ENCODE data around the gene CPVL.

Gene CPVL

GRCh38 chr7:28956608-28957063 lies 189.7 kb downstream of the CPVL start:
- peak in 1 of 2 donors; percentile 68 for DNase-seq
- intact Hi-C loops (cut with DNase I; ENCODE audit: low total_unique reads): no loop called here
- peak in 1 of 2 experiments; percentile 46 for TF ChIP-seq CTCF (IDR thresholded peaks at IDR 0.05)
- Histone ChIP-seq H3K27ac (no peak overlapping the region), H3K4me3 (peak overlapping the region; percentile 45 to 58), H3K4me1 (peaks cover 0 to 39% (median 31%) of the 10 kb centered on the region in 4 donors), H3K36me3 (no peaks in the 10 kb centered on the region), H3K9me3 (no peaks in the 10 kb centered on the region), H3K27me3 (peaks cover 3 to 37% of the 10 kb centered on the region in 2 donors)

- intact Hi-C loops (cut with DNase I; ENCODE audit: low total_unique reads): no loop called here
- Histone ChIP-seq H3K36me3 (no peaks in the 10 kb centered on the region), H3K9me3 (no peaks in the 10 kb centered on the region), H3K27ac (no peak overlapping the region), H3K4me3 (peak overlapping the region; percentile 45 to 58), H3K27me3 (peaks cover 3 to 37% of the 10 kb centered on the region in 2 donors), H3K4me1 (peaks cover 0 to 39% (median 31%) of the 10 kb centered on the region in 4 donors)
- peak; percentile 23 to 36 for TF ChIP-seq CTCF (IDR thresholded peaks at IDR 0.05)
- peak; percentile 58 to 72 for DNase-seq
Observed at GRCh38 chr7:28955718-28956607, 190.4 kb downstream of the CPVL start.

GRCh38 chr7:28955356-28955717 lies 191.0 kb downstream of the CPVL start:
- DNase-seq: no peak
- TF ChIP-seq CTCF (IDR thresholded peaks at IDR 0.05): no peak
- intact Hi-C loops (cut with DNase I; ENCODE audit: low total_unique reads): no loop called here
- H3K9me3 ChIP-seq: no peaks in the 10 kb centered on the region
- H3K36me3 ChIP-seq: no peaks in the 10 kb centered on the region
- H3K4me3 ChIP-seq: peak overlapping the region; percentile 45 to 58
- peaks cover 3 to 37% of the 10 kb centered on the region in 2 donors for H3K27me3 ChIP-seq
- peaks cover 0 to 39% (median 31%) of the 10 kb centered on the region in 4 donors for H3K4me1 ChIP-seq
- no peak overlapping the region for H3K27ac ChIP-seq

- peaks cover 0 to 39% (median 31%) of the 10 kb centered on the region in 4 donors for H3K4me1 ChIP-seq
- no peak for DNase-seq
- intact Hi-C loops (cut with DNase I; ENCODE audit: low total_unique reads): no loop called here
- H3K27me3 ChIP-seq: peaks cover 3 to 37% of the 10 kb centered on the region in 2 donors
- H3K9me3 ChIP-seq: no peaks in the 10 kb centered on the region
- no peak for TF ChIP-seq CTCF (IDR thresholded peaks at IDR 0.05)
- no peak overlapping the region for H3K4me3 ChIP-seq
- H3K36me3 ChIP-seq: no peaks in the 10 kb centered on the region
- H3K27ac ChIP-seq: no peak overlapping the region
Observed at GRCh38 chr7:28954946-28955345, 191.4 kb downstream of the CPVL start.

GRCh38 chr7:28954471-28954870 lies 191.9 kb downstream of the CPVL start:
- H3K27me3 ChIP-seq: peaks cover 3 to 37% of the 10 kb centered on the region in 2 donors
- no peak overlapping the region for H3K27ac ChIP-seq

More at GRCh38 chr7:28954471-28954870, 191.9 kb downstream of the CPVL start:
- Histone ChIP-seq H3K4me3 (no peak overlapping the region), H3K36me3 (no peaks in the 10 kb centered on the region), H3K4me1 (peaks cover 0 to 39% (median 31%) of the 10 kb centered on the region in 4 donors), H3K9me3 (no peaks in the 10 kb centered on the region)
- no peak for TF ChIP-seq CTCF (IDR thresholded peaks at IDR 0.05)
- no peak for DNase-seq
- intact Hi-C loops (cut with DNase I; ENCODE audit: low total_unique reads): no loop called here
